ENCODE results near the gene DLGAP1. TPM values are rescaled to one million over a fixed set of nuclear protein-coding genes. Genes with fewer than 3 reads are reported as not detected.

Gene DLGAP1
- total and polyA plus RNA-seq, 2 experiments from 2014 or later: 3.1 to 6.5 TPM

DNA sequence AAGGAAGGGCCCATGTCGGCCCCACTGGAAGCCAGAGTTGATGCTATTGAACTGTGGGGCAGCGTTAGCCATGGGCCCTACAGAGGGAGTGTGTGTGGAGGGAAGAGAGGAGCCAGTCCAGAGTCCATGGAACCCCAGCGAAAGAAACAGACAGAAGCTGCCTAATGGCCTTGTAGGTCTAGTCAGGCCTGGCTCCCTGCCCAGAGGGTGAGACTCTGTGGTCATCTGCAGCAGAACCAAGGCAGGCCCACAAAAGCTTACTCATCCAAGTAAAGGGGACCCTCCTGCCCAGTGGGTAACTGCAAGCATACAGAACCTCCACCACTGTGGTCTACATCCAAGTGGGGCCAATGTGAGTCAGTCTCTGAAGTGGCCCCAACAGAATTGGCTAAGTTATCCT is 565.3 kb downstream of the DLGAP1 start:
- Histone ChIP-seq H3K4me2 (no peak overlapping the region), H3K4me3 (no peak overlapping the region), H3K9me3 (ENCODE audit: low read depth) (no peaks in the 10 kb centered on the region), H3K9me2 (replicated peaks; ENCODE audit: insufficient read depth) (no peaks in the 10 kb centered on the region), H3K27me3 (no peaks in the 10 kb centered on the region), H3K36me3 (replicated peaks; ENCODE audit: insufficient read depth, low read depth) (no peaks in the 10 kb centered on the region), H3K79me2 (no peaks in the 10 kb centered on the region), H4K20me1 (ENCODE audit: insufficient read depth, poor library complexity, severe bottlenecking) (no peaks in the 10 kb centered on the region), H3K27ac (no peak overlapping the region), H3K4me1 (ENCODE audit: insufficient read depth) (no peaks in the 10 kb centered on the region), H2AFZ (no peak overlapping the region)
- WGBS (ENCODE audit: low lambda C conversion rate, missing lambda C conversion rate): 82% methylated on average over 3 of the region's 3 CpGs
- TF ChIP-seq, protein P1, sequence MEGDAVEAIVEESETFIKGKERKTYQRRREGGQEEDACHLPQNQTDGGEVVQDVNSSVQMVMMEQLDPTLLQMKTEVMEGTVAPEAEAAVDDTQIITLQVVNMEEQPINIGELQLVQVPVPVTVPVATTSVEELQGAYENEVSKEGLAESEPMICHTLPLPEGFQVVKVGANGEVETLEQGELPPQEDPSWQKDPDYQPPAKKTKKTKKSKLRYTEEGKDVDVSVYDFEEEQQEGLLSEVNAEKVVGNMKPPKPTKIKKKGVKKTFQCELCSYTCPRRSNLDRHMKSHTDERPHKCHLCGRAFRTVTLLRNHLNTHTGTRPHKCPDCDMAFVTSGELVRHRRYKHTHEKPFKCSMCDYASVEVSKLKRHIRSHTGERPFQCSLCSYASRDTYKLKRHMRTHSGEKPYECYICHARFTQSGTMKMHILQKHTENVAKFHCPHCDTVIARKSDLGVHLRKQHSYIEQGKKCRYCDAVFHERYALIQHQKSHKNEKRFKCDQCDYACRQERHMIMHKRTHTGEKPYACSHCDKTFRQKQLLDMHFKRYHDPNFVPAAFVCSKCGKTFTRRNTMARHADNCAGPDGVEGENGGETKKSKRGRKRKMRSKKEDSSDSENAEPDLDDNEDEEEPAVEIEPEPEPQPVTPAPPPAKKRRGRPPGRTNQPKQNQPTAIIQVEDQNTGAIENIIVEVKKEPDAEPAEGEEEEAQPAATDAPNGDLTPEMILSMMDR (IDR thresholded peaks at IDR 0.05; ENCODE audit: poor library complexity): no peak
- TF ChIP-seq EZH2 (IDR thresholded peaks at IDR 0.05; ENCODE audit: borderline replicate concordance): no peak
- no peak for TF ChIP-seq EZH2phosphoT487 (IDR thresholded peaks at IDR 0.05; ENCODE audit: low read depth, severe bottlenecking, unreplicated experiment)
- DNase-seq (ENCODE audit: low spot score): peak; percentile 23

DNA sequence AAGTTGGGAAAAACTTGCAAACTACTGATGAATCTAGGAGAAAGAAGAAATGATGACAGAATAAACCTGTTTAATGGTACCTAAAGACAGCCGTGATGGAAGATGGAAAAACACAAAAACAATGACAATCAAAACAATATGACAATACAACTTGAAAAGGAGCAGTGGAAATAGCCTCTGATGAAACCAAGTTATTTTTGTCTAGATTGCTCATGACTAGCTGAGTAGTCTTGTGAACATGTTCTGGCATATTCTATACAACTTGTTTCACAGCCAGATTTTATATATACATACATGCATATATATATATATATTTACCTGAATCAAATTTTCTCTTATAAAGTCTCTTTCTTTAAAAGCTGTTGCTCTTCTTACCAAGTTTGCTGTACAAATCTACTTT is 566.0 kb downstream of the DLGAP1 start:
- Histone ChIP-seq H3K36me3 (replicated peaks; ENCODE audit: insufficient read depth, low read depth) (no peaks in the 10 kb centered on the region), H3K79me2 (no peaks in the 10 kb centered on the region), H3K9me3 (ENCODE audit: low read depth) (no peaks in the 10 kb centered on the region), H3K9me2 (replicated peaks; ENCODE audit: insufficient read depth) (no peaks in the 10 kb centered on the region), H3K27me3 (no peaks in the 10 kb centered on the region), H4K20me1 (ENCODE audit: insufficient read depth, poor library complexity, severe bottlenecking) (no peaks in the 10 kb centered on the region), H3K4me3 (no peak overlapping the region), H3K4me1 (ENCODE audit: insufficient read depth) (no peaks in the 10 kb centered on the region), H2AFZ (no peak overlapping the region), H3K27ac (no peak overlapping the region), H3K4me2 (no peak overlapping the region)
- no peak for TF ChIP-seq EZH2 (IDR thresholded peaks at IDR 0.05; ENCODE audit: borderline replicate concordance)
- TF ChIP-seq EZH2phosphoT487 (IDR thresholded peaks at IDR 0.05; ENCODE audit: low read depth, severe bottlenecking, unreplicated experiment): no peak
- TF ChIP-seq, protein P1 (IDR thresholded peaks at IDR 0.05; ENCODE audit: poor library complexity): no peak
- DNase-seq (ENCODE audit: low spot score): no peak
- 91% methylated on average over 1 of the region's 1 CpG for WGBS (ENCODE audit: low lambda C conversion rate, missing lambda C conversion rate)

DNA sequence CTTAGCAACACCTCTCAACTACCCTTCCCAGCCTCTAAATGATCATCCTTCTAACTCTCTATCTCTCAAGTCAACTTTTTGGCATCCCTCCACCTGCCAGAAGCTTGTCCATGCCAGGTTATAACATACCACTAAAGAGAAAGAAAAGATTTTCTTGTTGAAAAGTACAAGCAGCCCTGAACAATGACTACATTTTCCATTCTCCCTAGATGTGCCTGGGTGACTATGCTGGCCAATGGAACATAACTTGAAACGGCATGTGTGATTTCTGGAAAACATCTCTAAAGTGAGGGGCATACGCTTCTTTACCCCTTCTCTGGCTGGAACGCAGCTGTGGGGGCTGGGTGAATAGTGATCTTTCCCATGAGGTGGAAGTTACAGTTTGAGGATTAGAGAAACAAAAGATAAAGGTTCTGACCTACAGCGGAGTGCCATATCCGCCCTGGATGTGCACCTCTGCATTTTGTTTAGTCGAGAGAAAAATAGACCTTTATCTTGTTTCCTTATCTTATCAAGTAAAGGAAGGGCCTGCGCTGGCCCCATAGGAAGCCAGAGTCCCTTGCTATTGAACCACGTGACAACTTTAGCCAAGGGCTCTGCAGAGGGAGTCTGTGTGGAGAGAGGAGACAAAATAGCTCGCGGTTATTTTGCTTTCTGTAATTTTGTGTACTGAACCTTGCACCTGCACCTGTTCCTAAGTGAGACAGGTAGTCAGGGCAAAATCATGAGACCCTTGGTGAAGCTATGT is 568.4 kb downstream of the DLGAP1 start:
- Histone ChIP-seq H3K27me3 (no peaks in the 10 kb centered on the region), H3K4me1 (ENCODE audit: insufficient read depth) (no peaks in the 10 kb centered on the region), H3K27ac (peak overlapping the region; percentile 70), H3K36me3 (replicated peaks; ENCODE audit: insufficient read depth, low read depth) (no peaks in the 10 kb centered on the region), H2AFZ (peak overlapping the region; percentile 45), H3K4me3 (no peak overlapping the region), H3K79me2 (no peaks in the 10 kb centered on the region), H3K9me3 (ENCODE audit: low read depth) (no peaks in the 10 kb centered on the region), H3K9me2 (replicated peaks; ENCODE audit: insufficient read depth) (no peaks in the 10 kb centered on the region), H4K20me1 (ENCODE audit: insufficient read depth, poor library complexity, severe bottlenecking) (no peaks in the 10 kb centered on the region), H3K4me2 (peak overlapping the region; percentile 68)
- TF ChIP-seq EZH2 (IDR thresholded peaks at IDR 0.05; ENCODE audit: borderline replicate concordance) (no peak), EZH2phosphoT487 (IDR thresholded peaks at IDR 0.05; ENCODE audit: low read depth, severe bottlenecking, unreplicated experiment) (no peak)
- TF ChIP-seq, protein P1 (IDR thresholded peaks at IDR 0.05; ENCODE audit: poor library complexity): no peak
- 25% methylated on average over 10 of the region's 10 CpGs for WGBS (ENCODE audit: low lambda C conversion rate, missing lambda C conversion rate)
- DNase-seq (ENCODE audit: low spot score): peak; percentile 54
